ENCODE results near the gene KCNK4.
A peak's percentile ranks its signal among the peaks of the same experiment; 100 is the strongest.

The KCNK4 gene

GRCh38 chr11:64253481-64253880, 37.6 kb upstream of the KCNK4 start:
- DNase-seq: peak; percentile 67

GRCh38 chr11:64254326-64254725, 36.8 kb upstream of the KCNK4 start:
- no peak for DNase-seq

- no peak for DNase-seq
Observed at GRCh38 chr11:64255135-64256128, 35.7 kb upstream of the KCNK4 start.

GRCh38 chr11:64256300-64256699, 34.8 kb upstream of the KCNK4 start:
- DNase-seq: no peak

- no peak for DNase-seq
Observed at GRCh38 chr11:64258356-64258755, 32.7 kb upstream of the KCNK4 start.

- no peak for DNase-seq
Observed at GRCh38 chr11:64258946-64259532, 32.1 kb upstream of the KCNK4 start.

- no peak for DNase-seq
Observed at GRCh38 chr11:64259533-64260067, 31.5 kb upstream of the KCNK4 start.

- no peak for DNase-seq
Observed at GRCh38 chr11:64260147-64260708, 30.9 kb upstream of the KCNK4 start.

GRCh38 chr11:64261556-64262080, 29.5 kb upstream of the KCNK4 start:
- DNase-seq: no peak

GRCh38 chr11:64262271-64263002, 28.7 kb upstream of the KCNK4 start:
- no peak for DNase-seq

- no peak for DNase-seq
Observed at GRCh38 chr11:64263021-64263946, 27.8 kb upstream of the KCNK4 start.

- DNase-seq: no peak
Observed at GRCh38 chr11:64263947-64264317, 27.2 kb upstream of the KCNK4 start.

- DNase-seq: no peak
Observed at GRCh38 chr11:64264371-64264852, 26.7 kb upstream of the KCNK4 start.

GRCh38 chr11:64265176-64266160, 25.6 kb upstream of the KCNK4 start:
- DNase-seq: no peak

- DNase-seq: no peak
Observed at GRCh38 chr11:64266339-64266738, 24.8 kb upstream of the KCNK4 start.

- DNase-seq: no peak
Observed at GRCh38 chr11:64267207-64267945, 23.7 kb upstream of the KCNK4 start.

- DNase-seq: peak; percentile 72
Observed at GRCh38 chr11:64268025-64268892, 22.8 kb upstream of the KCNK4 start.

GRCh38 chr11:64268893-64269539, 22.1 kb upstream of the KCNK4 start:
- DNase-seq: peak; percentile 51
